Neutrophil (primary cell): ENCODE results near the gene TNPO3.
A peak's percentile ranks its signal among the peaks of the same experiment; 100 is the strongest.

ENCODE experiments used
- H3K27ac ChIP-seq: fragments of 200-600 bp; sonication (generic); 2 replicates; pipeline ENCODE4 v1.5.1; 2016; ENCODE audit warnings: mild to moderate bottlenecking, moderate library complexity
- H3K27me3 ChIP-seq: fragments of 200-600 bp; sonication (generic); 2 replicates; pipeline ENCODE4 v1.6.0; 2016; ENCODE audit warnings: mild to moderate bottlenecking
- H3K36me3 ChIP-seq: fragments of 200-600 bp; sonication (generic); 2 replicates; pipeline ENCODE4 v1.5.1; 2017
- H3K4me1 ChIP-seq, 2 experiments: fragments of 200-600 bp in 1 of 2; sonication (generic) in 1 of 2; 1 replicate in 1 of 2; 2 replicates in 1 of 2; pipeline versions ENCODE4 v1.5.1 to v1.6.1; 2013 to 2016; ENCODE audit warnings: low read depth in 1 of 2, low read length in 1 of 2, mild to moderate bottlenecking in 1 of 2, moderate library complexity in 1 of 2; ENCODE audit not compliant: control insufficient read depth in 1 of 2, insufficient read depth in 1 of 2
- H3K4me3 ChIP-seq, 2 experiments: fragments of 200-600 bp in 1 of 2; sonication (generic) in 1 of 2; 1 replicate in 1 of 2; 2 replicates in 1 of 2; pipeline ENCODE4 v1.5.1; 2013 to 2016; ENCODE audit warnings: low read depth in 1 of 2, low read length in 1 of 2, mild to moderate bottlenecking in 1 of 2, moderate library complexity in 1 of 2
- H3K9me3 ChIP-seq: fragments of 200-600 bp; sonication (generic); 2 replicates; pipeline ENCODE4 v1.5.1; 2016
- TF ChIP-seq, protein P1 (sequence below): fragments of 200-600 bp; sonication (generic); IDR thresholded peaks from 2 replicates; pipeline ENCODE4 v1.5.1; 2016; ENCODE audit warnings: antibody characterized with exemption

The TNPO3 gene

DNA sequence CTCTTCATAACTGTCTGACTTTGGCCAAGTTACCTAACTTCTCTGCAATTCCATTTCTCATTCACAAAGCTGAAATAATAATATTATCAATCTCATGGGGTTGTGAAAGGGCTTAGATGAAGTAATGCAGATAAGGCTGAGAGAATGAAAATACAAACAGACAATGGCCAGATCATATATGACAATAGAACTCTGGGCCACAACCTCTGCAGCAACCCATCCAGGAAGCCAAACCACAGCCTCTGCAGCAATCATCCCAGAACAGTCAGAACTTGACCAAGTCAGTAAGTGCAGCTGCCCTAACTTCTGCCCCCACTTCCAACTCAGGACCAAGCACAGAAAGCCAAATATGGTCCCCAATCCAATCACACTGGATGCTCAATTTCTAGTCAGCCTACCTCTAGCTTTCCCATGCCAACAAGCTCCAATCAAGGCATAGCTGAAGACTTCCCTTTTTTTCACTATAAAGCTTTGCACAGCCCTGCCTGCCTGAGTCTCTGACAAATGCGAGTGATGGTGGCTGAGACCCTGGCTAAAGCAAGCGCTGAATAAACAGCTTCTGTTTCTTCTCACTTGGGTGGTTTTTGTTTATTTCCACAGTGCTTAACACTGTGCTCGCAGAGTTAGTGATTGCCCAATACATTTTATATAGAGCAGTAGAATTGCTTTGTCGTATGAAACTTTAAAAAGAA is 34.8 kb upstream of the TNPO3 start:
- Histone ChIP-seq H3K36me3 (no peaks in the 10 kb centered on the region), H3K4me1 (peaks cover 36 to 37% of the 10 kb centered on the region in 2 experiments)
- TF ChIP-seq, protein P1, sequence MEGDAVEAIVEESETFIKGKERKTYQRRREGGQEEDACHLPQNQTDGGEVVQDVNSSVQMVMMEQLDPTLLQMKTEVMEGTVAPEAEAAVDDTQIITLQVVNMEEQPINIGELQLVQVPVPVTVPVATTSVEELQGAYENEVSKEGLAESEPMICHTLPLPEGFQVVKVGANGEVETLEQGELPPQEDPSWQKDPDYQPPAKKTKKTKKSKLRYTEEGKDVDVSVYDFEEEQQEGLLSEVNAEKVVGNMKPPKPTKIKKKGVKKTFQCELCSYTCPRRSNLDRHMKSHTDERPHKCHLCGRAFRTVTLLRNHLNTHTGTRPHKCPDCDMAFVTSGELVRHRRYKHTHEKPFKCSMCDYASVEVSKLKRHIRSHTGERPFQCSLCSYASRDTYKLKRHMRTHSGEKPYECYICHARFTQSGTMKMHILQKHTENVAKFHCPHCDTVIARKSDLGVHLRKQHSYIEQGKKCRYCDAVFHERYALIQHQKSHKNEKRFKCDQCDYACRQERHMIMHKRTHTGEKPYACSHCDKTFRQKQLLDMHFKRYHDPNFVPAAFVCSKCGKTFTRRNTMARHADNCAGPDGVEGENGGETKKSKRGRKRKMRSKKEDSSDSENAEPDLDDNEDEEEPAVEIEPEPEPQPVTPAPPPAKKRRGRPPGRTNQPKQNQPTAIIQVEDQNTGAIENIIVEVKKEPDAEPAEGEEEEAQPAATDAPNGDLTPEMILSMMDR = no peak

GRCh38 chr7:129084801-129085551 is 30.1 kb upstream of the TNPO3 start:
- Histone ChIP-seq H3K36me3 (no peaks in the 10 kb centered on the region), H3K27me3 (no peaks in the 10 kb centered on the region), H3K4me1 (peaks cover 35 to 41% of the 10 kb centered on the region in 2 experiments), H3K27ac (no peak overlapping the region), H3K9me3 (no peaks in the 10 kb centered on the region), H3K4me3 (no peak overlapping the region)
- TF ChIP-seq, protein P1 = no peak

More for the DNA sequence above, 34.8 kb upstream of the TNPO3 start:
- Histone ChIP-seq H3K27ac (peak overlapping the region; percentile 73), H3K27me3 (no peaks in the 10 kb centered on the region), H3K9me3 (no peaks in the 10 kb centered on the region), H3K4me3 (peak overlapping the region in 1 of 2 experiments; percentile 19)

- Histone ChIP-seq H3K9me3 (no peaks in the 10 kb centered on the region), H3K27me3 (no peaks in the 10 kb centered on the region), H3K36me3 (no peaks in the 10 kb centered on the region), H3K27ac (peak overlapping the region; percentile 76), H3K4me3 (no peak overlapping the region), H3K4me1 (peaks cover 26 to 27% of the 10 kb centered on the region in 2 experiments)
- TF ChIP-seq, protein P1 = no peak
Measured at GRCh38 chr7:129083525-129083924, 28.6 kb upstream of the TNPO3 start.

DNA sequence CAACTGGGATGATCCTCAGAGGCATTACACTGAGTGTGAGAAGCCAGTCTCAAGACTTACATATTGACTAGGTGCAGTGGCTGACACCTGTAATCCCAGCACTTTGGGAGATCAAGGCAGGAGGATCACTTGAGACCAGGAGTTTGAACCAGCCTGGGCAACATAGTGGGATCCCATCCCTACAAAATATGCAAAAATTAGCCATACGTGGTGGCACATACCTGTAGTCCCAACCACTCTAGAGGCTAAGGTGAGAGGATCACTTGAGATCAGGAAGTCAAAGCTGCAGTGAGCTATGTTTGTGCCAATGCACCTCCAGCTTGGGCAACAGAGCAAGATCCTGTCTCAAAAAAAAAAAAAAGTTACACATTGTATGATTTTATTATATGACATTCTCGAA is 23.5 kb upstream of the TNPO3 start:
- Histone ChIP-seq H3K27ac (no peak overlapping the region), H3K36me3 (no peaks in the 10 kb centered on the region), H3K27me3 (no peaks in the 10 kb centered on the region), H3K4me3 (no peak overlapping the region), H3K9me3 (no peaks in the 10 kb centered on the region), H3K4me1 (peaks cover 45 to 59% of the 10 kb centered on the region in 2 experiments)
- TF ChIP-seq, protein P1 = no peak

DNA sequence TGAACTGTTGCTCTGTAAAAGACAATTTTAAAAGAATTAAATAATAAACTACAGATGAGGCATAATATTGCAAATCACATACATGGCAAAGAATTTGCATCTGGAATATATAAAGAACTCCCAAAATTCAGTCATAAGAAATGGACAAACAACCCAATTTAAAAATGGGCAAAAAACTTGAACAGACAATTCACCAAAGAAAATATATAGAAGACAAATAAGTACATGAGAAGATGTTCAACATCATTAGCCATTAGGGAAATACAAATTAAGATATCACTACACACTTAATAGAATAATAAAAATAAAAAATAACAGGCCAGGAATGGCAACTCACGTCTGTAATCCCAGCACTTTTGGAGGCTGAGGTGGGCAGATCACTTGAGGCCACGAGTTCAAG is 22.0 kb upstream of the TNPO3 start:
- Histone ChIP-seq H3K9me3 (no peaks in the 10 kb centered on the region), H3K4me3 (no peak overlapping the region), H3K4me1 (peaks cover 45 to 60% of the 10 kb centered on the region in 2 experiments), H3K36me3 (no peaks in the 10 kb centered on the region), H3K27ac (peak overlapping the region; percentile 62), H3K27me3 (no peaks in the 10 kb centered on the region)
- TF ChIP-seq, protein P1 = no peak
